ENCODE measurements around the gene TBX4. TPM values are rescaled to one million over a fixed set of nuclear protein-coding genes. Genes with fewer than 3 reads are reported as not detected.
"Not testable (repeated sequence)": the region's sequence is repeated elsewhere in the genome, so short reads cannot be mapped to it uniquely, and the experiment has no call there.

Gene TBX4
- total and polyA plus RNA-seq, 12 donors = 0.03 TPM; not detected in 11

- DNase-seq (no peak), ATAC-seq (no peak)
- intact Hi-C loops (cut with DNase I) = loop anchor here in 1 of 10 donors (10.0 kb wide), 1 partner anchor 65 kb away; no protein-coding TSS in a partner anchor
- no peaks in the 10 kb centered on the region for H3K4me1 ChIP-seq
- no peak overlapping the region for H3K4me3 ChIP-seq
- WGBS, 2 donors = 91 to 96% methylated on average over 12 of the region's 12 CpGs
- H3K36me3 ChIP-seq = no peaks in the 10 kb centered on the region
- no peak for TF ChIP-seq CTCF (IDR thresholded peaks at IDR 0.05)
- no peaks in the 10 kb centered on the region for H3K9me3 ChIP-seq
- no peak overlapping the region for H3K27ac ChIP-seq
- peaks cover 0 to 19% (median 13%) of the 10 kb centered on the region in 7 donors for H3K27me3 ChIP-seq
These were observed 37.7 kb downstream of the TBX4 start for GRCh38 chr17:61489719-61490490.

GRCh38 chr17:61490540-61490975 is 38.3 kb downstream of the TBX4 start:
- no peaks in the 10 kb centered on the region for H3K9me3 ChIP-seq
- intact Hi-C loops (cut with DNase I) = no loop called here
- no peak overlapping the region for H3K27ac ChIP-seq
- no peaks in the 10 kb centered on the region for H3K36me3 ChIP-seq
- DNase-seq (no peak), ATAC-seq (no peak)
- H3K4me3 ChIP-seq = no peak overlapping the region
- no peaks in the 10 kb centered on the region for H3K4me1 ChIP-seq
- H3K27me3 ChIP-seq = peaks cover 0 to 18% (median 6%) of the 10 kb centered on the region in 7 donors
- no peak for TF ChIP-seq CTCF (IDR thresholded peaks at IDR 0.05)
- WGBS, 2 donors = 78 to 79% methylated on average over 5 of the region's 5 CpGs

- intact Hi-C loops (cut with DNase I) = no loop called here
- Histone ChIP-seq H3K4me1 (no peaks in the 10 kb centered on the region), H3K27me3 (peaks cover 0 to 9% (median 3%) of the 10 kb centered on the region in 7 donors), H3K9me3 (no peaks in the 10 kb centered on the region), H3K27ac (no peak overlapping the region), H3K4me3 (no peak overlapping the region), H3K36me3 (no peaks in the 10 kb centered on the region)
- DNase-seq (no peak), ATAC-seq (no peak)
- no peak for TF ChIP-seq CTCF (IDR thresholded peaks at IDR 0.05)
- 69 to 78% methylated on average over 3 of the region's 3 CpGs for WGBS, 2 donors
These were observed 39.8 kb downstream of the TBX4 start for GRCh38 chr17:61491981-61492380.

GRCh38 chr17:61492759-61493526 is 40.7 kb downstream of the TBX4 start:
- H3K27ac ChIP-seq = no peak overlapping the region
- no peak overlapping the region for H3K4me3 ChIP-seq
- intact Hi-C loops (cut with DNase I) = no loop called here
- no peak for TF ChIP-seq CTCF (IDR thresholded peaks at IDR 0.05)
- no peaks in the 10 kb centered on the region for H3K36me3 ChIP-seq
- peaks cover 0 to 5% (median 0%) of the 10 kb centered on the region in 7 donors for H3K27me3 ChIP-seq
- H3K9me3 ChIP-seq = no peaks in the 10 kb centered on the region
- peak in 5 of 8 donors; percentile 33 to 64 (median 54) for ATAC-seq
- H3K4me1 ChIP-seq = no peaks in the 10 kb centered on the region
- no peak for DNase-seq
- 68 to 77% methylated on average over 8 of the region's 8 CpGs for WGBS, 2 donors

GRCh38 chr17:61493830-61494324 is 41.7 kb downstream of the TBX4 start:
- H3K27ac ChIP-seq; H3K4me3 ChIP-seq; DNase-seq; intact Hi-C loops (cut with DNase I); ATAC-seq; H3K36me3 ChIP-seq; H3K4me1 ChIP-seq; H3K27me3 ChIP-seq; H3K9me3 ChIP-seq: not testable (repeated sequence)
- WGBS, 2 donors = 95 to 97% methylated on average over 7 of the region's 7 CpGs

All from heart right ventricle (tissue), 16 donors.